Stimulated activated naive CD4-positive, alpha-beta T cell treated with Interleukin-2 at 50 U/mL for 16 hours (primary cell): ENCODE data around the gene SCGB1D4.
"Not testable (repeated sequence)": the region's sequence is repeated elsewhere in the genome, so short reads cannot be mapped to it uniquely, and the experiment has no call there.

Source experiments
- DNase-seq: peaks from one replicate; lab custom pipeline; 2025; lab: John Stamatoyannopoulos, UW

Gene SCGB1D4, protein sequence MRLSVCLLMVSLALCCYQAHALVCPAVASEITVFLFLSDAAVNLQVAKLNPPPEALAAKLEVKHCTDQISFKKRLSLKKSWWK

DNA sequence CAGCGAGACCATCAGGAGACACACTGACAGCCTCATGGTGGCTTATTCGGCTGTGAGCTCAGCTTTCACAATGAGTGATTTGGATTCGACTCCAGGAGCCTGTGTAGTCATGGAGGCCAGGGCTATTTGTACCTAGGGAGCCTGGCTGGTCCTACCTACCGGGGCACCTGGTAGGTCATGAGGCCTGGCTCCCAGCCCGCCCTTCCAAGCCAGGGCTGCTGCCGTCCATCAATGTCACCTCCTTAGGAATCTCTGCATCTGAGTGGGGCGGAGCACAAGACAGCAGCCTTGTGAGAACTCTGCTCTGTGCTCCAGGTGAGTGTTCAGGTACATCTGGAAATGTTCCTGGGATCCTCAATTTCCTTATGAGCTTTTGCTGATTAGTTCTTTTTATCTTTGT lies at the start of gene SCGB1D4:
TSS of gene SCGB1D4 (minus strand) at position 101 of the 400 bp plus-strand sequence. CDS start at position 36, 65 bp downstream.
- DNase-seq, result no peak

DNA sequence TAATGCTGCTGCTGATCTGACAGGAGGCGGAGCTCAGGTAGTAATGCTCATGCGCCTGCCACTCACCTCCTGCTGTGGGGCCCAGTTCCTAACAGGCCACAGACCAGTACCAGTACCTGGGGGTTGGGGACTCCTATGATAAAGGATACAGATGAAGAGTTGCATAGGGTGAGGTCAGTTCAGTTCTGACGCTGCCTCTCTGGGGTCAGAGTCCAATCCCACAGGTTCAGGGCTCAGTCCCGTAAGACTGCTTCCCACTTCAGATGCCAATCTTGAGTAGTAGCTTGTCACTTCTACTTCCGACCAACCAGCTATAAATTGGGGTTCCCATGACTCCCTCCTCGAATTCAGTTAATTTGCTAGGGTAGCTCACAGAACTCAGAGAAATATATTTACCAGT lies 47.0 kb upstream of the SCGB1D4 start:
- no peak for DNase-seq

DNA sequence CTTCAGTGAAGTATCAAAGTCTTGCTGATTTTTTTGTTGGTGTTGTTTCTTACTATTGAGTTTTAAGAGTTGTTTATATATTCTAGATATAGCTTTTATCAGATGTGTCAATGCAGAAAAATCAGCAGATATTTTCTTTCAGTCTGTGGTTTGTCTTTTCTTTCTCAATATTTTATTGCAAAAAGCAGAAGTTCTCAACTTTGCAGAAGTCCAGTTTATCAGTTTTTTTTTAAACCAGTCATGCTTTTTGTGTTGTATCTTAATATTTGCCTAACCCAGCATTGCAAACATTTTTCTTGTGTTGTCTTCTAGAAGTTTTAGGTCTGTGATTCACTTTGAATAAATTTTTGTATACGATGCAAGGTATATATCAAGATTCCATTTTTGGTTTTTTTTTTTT lies 45.3 kb upstream of the SCGB1D4 start:
- no peak for DNase-seq

DNA sequence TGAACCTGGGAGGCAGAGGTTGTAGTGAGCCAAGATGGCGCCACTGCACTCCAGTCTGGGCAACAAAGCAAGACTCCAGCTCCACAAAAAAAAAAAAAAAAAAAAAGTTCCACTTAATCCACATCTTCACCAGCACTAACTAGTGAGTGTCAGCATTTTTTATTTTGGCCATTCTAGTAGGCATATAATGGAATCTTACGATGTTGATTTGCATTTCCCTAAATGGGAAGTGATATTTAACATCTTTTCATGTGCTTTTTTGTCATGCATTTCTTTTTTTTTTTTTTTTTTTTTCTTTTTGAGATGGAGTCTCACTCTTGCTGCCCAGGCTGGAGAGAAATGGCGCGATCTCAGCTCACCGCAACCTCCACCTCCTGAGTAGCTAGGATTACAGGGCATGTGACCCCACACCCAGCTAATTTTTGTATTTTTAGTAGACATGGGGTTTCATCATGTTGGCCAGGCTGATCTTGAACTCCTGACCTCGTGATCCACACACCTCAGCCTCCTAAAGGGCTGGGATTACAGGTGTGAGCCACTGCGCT lies 44.8 kb upstream of the SCGB1D4 start:
- not testable (repeated sequence) for DNase-seq

DNA sequence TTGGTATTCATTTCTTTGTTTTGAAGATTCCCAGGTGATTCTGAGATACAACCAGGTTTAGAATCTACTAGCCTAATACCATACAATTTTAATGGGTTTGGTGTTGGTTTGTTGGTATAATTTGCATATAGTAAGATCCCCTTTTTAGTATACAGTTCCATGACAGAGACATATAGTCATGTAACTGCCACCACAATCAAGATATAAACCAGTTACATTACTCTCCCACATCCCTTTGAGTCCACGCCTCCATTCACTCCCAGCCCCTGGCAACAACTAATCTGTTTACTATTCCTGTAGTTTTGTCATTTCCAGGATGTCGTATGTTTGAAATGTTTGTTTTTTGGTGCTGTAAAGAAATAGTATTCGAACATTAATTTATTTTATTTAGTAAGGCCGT lies 42.7 kb upstream of the SCGB1D4 start:
- DNase-seq, result no peak

DNA sequence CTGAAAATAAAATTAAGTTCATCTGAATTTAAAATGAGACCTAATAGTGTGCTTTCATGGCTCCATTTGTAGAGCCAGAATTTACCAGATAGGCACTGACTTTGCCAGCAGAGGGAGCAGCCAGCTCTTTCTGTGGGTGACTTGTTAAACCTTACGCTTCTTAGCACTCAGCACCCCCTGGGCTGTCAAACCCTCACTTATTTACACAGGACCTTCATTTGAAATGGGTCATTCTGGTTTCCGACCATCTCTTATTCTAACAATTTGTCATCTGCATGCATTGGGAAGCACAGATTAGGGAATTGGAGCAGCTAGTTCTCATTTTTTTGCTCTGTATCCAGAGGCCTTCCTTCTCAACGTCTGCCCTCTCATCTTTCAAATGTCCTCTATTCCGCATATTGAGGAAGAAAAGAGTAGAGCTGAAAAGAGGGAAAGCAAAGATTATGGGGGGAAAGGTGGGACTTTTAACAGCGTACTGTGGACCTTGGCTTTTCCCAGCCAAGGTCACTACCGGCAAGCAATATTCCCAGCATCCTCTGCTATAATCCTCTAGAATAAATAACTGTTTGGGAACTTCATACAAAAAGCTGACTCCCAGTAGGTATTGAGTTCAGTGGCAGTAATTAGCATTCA lies 41.5 kb upstream of the SCGB1D4 start:
- peak; percentile 40 for DNase-seq

DNA sequence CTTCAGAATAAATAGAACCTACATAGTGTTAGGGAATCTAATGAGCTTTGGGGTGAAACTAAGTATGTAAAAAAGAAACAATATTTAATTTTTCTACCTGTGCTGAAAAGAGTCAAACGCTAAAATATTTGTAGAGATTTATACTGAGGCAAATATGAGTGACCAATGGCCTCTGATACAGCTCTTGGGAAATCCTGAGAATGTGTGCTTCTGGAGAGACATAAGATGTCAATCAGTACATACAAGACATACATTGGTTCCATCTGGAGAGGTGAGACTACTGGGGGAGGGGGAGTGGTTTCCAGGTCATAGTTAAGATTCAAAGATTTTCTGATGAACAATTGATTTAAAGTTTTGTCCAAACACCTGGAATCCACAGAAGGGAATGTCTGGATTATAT lies 39.3 kb upstream of the SCGB1D4 start:
- no peak for DNase-seq

DNA sequence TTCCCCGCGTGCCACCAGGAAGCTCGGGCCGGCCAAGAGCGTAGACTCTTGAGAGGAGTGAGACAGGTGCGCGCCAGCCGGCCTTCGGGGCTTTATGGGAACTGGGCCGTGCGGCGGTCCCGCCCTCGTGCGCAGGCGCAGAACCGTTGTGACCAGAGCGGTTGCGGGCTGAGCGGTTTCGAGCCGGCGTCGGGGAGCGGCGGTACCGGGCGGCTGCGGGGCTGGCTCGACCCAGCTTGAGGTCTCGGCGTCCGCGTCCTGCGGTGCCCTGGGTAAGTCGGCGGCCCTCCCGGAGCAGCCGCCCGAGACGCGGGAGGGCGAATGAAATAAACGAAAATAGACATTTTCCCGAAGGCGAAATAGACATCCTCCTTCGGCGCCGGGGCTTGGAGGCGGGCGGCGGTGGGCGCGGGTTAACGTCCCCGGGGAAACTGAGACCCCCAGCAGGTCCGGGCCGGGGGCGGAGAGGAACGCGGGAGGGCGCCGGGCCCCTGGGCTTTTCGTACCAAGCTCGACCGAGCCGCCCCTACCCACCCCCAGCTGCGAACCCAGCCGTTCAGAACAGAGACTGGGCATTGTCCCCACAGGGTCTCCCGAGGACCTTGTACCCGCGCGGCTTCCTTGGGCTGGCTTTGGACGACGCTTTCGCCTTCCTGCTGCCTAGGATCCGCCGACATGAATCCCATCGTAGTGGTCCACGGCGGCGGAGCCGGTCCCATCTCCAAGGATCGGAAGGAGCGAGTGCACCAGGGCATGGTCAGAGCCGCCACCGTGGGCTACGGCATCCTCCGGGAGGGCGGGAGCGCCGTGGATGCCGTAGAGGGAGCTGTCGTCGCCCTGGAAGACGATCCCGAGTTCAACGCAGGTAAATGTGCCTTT lies 38.7 kb upstream of the SCGB1D4 start, which contains the start of gene ASRGL1:
TSS of gene ASRGL1 (plus strand) at position 146 of the 879 bp plus-strand sequence. CDS start at position 676, 530 bp downstream.
- peak; percentile 69 for DNase-seq

DNA sequence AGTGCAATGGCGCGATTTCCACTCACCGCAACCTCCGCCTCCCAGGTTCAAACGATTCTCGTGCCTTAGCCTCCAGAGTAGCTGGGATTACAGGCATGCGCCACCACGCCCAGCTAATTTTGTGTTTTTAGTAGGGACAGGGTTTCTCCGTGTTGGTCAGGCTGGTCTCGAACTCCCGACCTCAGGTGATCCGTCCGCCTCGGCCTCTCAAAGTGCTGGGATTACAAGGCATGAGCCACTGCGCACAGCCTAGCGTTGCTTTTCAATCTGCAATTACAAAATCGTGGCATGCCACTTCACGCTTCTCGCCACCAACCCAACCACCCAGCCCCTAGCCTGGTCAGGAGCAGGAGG lies 38.1 kb upstream of the SCGB1D4 start:
- not testable (repeated sequence) for DNase-seq

DNA sequence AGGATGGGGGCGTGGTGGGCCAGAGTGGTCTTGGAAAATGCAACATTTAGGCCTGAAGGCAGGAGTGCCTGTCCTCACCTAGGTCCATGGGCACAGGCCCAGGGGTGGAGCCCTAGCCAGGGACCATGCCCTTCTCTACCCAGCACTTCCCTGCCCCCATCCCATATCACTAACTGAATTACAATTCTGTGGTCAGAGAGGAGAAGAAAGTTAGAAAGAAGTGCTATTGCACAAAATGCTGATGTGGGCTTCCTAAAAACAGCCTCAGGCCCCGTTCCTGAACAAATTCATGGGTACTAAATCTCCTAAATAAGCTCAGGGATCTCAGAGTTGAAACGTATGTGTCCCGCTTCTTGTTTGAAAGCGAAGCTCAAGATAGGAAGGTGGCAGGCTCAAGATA lies 34.9 kb upstream of the SCGB1D4 start:
- no peak for DNase-seq

DNA sequence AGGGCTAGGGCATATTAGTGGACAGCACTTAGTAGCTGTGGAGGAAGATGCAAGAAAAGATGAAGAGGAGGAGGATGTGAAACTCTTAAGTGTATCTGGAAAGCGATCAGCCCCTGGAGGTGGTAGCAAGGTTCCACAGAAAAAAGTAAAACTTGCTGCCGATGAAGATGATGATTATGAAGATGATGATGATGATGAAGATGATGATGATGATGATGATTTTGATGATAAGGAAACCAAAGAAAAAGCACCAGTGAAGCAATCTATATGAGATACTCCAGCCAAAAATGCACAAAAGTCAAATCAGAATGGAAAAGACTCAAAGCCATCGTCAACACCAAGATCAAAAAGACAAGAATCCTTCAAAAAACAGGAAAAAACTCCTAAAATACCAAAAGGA lies 32.4 kb upstream of the SCGB1D4 start:
- not testable (repeated sequence) for DNase-seq

DNA sequence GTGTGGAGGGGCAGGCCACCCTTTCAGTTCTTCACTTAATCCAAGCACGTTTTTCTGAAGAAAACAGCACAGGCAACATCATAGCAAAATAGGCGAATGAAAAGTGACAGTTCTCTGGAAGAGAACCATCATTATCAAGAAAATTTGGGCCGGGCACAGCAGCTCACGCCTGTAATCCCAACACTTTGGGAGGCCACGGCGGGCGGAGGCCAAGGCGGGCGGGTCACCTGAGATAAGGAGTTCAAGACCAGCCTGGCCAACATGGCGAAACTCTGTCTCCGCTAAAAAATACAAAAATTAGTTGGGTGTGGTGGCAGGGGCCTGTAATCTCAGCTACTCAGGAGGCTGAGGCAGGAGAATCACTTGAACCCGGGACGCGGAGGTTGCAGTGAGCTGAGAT lies 28.7 kb upstream of the SCGB1D4 start:
- DNase-seq, result not testable (repeated sequence)

DNA sequence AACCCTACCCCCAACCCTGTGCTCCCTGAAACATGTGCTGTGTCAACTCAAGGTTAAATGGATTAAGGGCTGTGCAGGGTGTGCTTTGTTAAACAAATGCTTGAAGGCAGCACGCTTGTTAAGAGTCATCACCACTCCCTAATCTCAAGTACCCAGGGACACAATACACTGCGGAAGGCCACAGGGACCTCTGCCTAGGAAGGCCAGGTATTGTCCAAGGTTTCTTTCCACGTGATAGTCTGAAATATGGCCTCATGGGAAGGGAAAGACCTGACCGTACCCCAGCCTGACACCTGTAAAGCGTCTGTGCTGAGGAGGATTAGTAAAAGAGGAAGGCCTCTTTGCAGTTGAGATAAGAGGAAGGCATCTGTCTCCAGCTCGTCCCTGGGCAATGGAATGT lies 27.8 kb upstream of the SCGB1D4 start:
- DNase-seq, result not testable (repeated sequence)

DNA sequence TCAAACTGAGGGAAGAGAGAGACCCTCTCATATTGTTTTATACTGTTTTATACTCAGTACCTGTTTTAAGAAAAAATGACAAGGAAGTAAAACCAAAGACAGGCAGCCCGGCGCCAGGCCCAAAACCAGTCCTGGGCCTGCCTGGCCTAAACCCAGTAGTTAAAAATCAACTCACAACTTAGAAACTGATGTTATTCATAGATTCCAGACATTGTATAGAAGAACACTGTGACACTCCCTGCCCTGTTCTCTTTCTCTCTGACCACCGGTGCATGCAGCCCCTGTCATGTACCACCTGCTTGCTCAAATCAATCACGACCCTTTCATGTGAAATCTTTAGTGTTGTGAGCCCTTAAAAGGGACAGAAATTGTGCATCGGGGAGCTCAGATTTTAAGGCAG lies 26.9 kb upstream of the SCGB1D4 start:
- DNase-seq, result not testable (repeated sequence)

DNA sequence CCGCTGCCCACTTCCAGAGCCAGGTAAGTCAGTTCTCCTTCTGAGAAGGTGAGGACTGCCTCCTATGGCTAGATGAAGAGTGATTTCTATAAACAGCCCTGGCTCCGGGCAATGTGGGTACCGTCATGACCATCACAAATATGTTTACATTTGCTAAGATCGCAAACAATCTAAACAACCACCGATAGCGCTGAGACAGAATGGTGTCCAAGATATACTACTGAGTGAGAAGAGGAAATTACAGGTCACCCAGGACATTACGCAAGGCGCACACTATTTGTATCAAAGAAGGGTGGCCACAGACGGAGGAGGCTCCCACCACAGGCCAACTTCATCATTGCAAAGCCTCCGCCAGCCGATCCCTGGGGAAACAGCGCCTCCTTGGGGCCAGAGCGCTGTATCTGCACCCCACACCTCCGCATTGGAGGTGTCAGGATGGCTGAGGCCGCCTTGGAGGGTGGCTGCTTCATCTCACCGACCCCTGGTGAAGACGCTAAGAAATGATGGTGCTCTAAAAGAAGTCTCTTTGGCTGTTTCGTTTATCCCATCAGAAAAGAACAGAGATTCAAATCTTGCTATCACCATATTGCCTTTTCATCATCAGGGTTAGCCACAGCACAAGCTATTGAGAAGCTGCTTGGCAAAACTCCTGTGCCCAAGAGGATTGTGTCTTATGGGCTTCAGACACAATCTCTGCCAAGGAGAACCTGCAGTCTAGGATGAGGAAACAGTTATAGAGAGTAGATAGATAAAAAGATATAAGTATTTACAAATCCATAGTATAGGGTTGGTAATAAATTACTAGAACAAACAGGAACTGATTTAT lies 26.1 kb upstream of the SCGB1D4 start:
- DNase-seq, result peak; percentile 3

DNA sequence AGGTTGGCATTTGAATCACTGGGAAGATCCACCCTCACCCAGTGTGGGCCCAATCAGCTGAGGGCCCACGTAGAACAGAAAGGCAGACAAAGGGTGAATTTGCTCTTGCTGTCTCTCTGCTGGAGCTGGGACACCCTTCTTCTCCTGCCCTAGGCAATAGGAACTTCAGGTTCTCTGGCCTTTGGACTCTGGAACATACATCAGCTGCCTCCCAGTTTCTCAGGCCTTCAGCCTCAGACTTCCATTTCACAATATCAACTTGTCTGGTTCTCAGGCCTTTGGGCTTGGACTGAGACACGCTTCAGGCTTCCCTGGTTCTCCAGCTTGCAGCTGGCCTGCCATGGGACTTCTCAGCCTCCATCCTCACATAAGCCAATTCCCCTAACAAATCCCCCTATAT lies 23.6 kb upstream of the SCGB1D4 start:
- DNase-seq, result no peak

DNA sequence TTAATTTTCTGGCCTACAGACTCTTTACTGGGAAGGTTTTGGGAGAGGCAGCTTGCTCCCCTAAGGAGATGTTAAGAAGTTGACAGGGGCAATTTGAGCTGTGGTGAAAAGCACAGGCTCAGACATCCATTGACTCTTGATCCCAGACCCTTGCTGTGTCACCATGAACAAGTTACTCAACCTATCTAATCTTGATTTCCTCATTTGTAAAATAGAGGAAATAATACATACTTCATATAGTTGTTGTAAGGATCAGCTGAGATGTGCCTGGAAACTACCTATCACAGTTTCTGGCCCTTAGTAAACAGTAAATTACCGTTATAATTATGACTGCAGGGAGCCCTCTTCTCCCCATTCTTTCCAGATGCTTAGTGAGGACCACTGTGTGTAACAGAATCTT lies 16.6 kb upstream of the SCGB1D4 start:
- DNase-seq, result no peak

DNA sequence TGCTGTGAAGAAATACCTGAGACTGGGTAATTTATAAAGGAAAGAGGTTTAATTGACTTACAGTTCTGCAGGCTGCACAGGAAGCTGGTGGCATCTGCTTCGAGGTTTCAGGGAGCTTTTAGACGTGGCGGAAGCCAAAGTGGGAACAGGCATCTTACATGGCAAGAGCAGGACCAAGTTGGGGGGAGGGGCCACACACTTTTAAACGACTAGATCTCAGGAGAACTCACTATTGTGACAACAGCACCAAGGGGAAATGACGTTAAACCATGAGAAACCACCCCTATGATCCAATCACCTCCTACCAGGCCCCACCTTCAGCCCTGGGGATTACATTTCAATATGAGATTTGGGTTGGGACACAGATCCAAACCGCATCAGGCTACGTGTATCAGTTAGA lies 11.1 kb upstream of the SCGB1D4 start:
- DNase-seq, result no peak

DNA sequence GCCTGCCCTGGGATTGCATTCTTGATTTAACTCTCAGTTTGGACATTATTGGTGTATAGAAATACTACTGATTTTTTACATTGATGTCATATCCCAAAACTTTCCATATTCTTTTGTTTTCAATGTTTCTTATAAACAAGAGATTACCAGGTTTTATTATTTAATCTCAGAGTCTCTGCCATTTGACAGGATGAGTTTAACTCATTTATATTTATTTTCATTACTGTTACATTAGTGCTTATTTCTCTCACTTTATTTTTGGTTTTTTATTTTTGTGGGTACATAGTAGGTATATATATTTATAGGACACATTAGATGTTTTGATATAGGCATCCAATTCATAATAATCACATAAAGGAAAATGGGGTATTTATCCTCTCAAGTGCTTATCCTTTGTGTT lies 9.1 kb upstream of the SCGB1D4 start:
- DNase-seq, result no peak

DNA sequence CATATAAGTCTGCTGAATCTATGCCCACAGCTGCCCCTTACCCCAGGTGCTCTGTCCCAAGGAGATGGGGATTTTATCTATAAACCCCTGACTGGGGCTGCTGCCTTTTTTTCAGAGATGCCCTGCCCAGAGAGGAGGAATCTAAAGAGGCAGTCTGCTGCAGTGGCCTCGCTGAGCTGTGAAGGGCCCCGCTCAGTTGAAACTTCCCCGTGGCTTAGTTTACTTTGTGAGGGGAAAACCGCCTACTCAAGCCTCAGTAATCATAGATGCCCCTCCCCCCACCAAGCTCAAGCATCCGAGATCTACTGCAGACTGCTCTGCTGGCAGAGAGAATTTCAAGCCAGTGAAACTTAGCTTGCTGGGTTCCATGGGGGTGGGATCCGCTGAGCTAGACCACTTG lies 7.4 kb upstream of the SCGB1D4 start:
- no peak for DNase-seq

DNA sequence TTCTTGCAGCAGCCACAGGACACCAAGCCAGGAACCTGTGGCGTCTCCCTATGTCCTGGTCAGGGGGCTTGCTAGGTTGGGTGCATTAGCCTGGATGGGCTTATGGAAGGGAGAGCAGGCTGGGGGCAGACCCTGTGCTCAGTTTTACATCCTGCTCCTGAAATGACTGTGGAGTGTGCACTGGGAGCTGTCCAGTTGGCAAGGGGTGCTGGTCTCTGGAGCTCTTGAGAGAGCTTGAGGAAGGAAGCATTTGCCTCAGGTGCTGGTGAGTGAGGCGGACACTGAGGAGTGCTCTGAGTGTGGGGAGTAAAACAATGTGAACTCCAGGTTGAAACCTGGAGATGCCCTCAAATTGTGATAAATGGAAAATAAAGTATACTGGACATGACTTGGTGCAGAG lies 3.4 kb downstream of the SCGB1D4 start:
- DNase-seq, result no peak

DNA sequence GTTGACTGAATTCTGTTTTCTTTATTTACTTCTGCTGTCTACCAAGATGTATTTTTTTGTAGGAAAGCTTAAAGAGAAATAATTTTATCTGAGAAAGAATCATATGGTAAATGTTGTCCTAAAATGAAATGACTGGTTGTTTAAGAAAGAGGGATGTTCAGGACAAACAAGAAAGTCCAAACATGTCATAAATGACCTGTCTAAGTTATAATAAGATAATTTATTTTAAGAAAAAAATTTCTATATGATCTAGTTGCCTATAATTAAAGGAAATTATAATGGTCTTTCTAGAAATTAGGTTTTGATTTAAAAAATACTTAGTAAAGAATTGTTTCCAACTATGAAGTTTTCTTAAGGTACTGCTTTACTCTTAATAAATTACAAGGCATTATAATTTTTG lies 18.4 kb downstream of the SCGB1D4 start:
- DNase-seq, result no peak
